ENCODE data around the gene RABGAP1L.
A peak's percentile ranks its signal among the peaks of the same experiment; 100 is the strongest.
"Not testable (repeated sequence)": the region's sequence is repeated elsewhere in the genome, so short reads cannot be mapped to it uniquely, and the experiment has no call there.

Gene RABGAP1L

DNA sequence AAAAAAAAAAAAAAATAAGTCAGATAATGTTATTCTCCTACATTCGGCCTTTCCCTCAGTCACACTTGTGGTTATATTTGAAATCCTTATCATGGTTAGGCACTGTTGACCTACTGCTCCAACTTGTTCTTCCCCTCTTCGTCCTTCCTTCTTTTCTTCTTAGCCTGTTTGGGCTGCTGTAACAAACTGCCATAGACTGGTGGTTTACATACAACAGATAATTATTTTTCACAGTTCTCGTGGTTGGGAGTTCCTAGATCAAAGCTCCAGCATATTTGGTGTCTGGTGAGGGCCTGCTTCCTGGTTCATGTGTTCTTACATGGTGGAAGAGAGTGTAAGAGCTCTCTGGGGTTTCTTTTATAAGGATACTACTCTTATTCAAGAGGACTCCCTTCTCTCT lies 73.4 kb downstream of the RABGAP1L start:
- Histone ChIP-seq H3K27ac (ENCODE audit: low read depth in 2 of 2, low read length in 2 of 2) (no peak overlapping the region), H3K4me1 (ENCODE audit: control insufficient read depth in 2 of 2, insufficient read depth in 2 of 2, low read length in 2 of 2) (no peaks in the 10 kb centered on the region), H3K4me3 (ENCODE audit: low read length in 2 of 2) (no peak overlapping the region), H3K9ac (ENCODE audit: low read depth in 1 of 2, low read length in 2 of 2) (no peak overlapping the region), H3K27me3 (ENCODE audit: control insufficient read depth in 2 of 2, insufficient read depth in 2 of 2, low read length in 2 of 2) (no peaks in the 10 kb centered on the region), H3K9me3 (ENCODE audit: control insufficient read depth in 2 of 2, low read length in 2 of 2) (peaks cover 0 to 4% of the 10 kb centered on the region in 2 donors), H3K36me3 (ENCODE audit: control insufficient read depth in 2 of 2, insufficient read depth in 2 of 2, low read length in 2 of 2) (peaks cover 0 to 5% of the 10 kb centered on the region in 2 donors)

DNA sequence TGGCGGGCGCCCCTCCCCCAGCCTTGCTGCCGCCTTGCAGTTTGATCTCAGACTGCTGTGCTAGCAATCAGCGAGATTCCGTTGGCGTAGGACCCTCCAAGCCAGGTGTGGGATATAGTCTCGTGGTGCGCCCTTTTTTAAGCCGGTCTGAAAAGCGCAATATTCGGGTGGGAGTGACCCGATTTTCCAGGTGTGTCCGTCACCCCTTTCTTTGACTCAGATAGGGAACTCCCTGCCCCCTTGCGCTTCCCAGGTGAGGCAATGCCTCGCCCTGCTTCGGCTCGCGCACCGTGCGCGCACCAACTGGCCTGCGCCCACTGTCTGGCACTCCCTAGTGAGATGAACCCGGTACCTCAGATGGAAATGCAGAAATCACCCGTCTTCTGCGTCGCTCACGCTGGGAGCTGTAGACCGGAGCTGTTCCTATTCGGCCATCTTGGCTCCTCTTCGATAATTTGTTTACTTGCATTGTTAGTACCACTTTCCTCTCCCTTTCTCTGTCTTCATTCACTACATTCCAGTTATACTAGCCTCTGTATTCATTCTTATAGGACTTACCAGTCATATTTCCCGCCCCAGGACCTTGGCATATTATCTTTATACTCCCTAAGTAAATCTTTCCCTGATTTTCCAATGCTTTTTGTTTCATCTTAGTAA lies 79.7 kb downstream of the RABGAP1L start:
- H3K36me3 ChIP-seq (ENCODE audit: control insufficient read depth in 2 of 2, insufficient read depth in 2 of 2, low read length in 2 of 2); H3K9ac ChIP-seq (ENCODE audit: low read depth in 1 of 2, low read length in 2 of 2); H3K27me3 ChIP-seq (ENCODE audit: control insufficient read depth in 2 of 2, insufficient read depth in 2 of 2, low read length in 2 of 2); H3K4me1 ChIP-seq (ENCODE audit: control insufficient read depth in 2 of 2, insufficient read depth in 2 of 2, low read length in 2 of 2); H3K9me3 ChIP-seq (ENCODE audit: control insufficient read depth in 2 of 2, low read length in 2 of 2): not testable (repeated sequence)
- Histone ChIP-seq H3K4me3 (ENCODE audit: low read length in 2 of 2) (peak overlapping the region; percentile 34 to 48), H3K27ac (ENCODE audit: low read depth in 2 of 2, low read length in 2 of 2) (peak overlapping the region; percentile 19 to 38)

DNA sequence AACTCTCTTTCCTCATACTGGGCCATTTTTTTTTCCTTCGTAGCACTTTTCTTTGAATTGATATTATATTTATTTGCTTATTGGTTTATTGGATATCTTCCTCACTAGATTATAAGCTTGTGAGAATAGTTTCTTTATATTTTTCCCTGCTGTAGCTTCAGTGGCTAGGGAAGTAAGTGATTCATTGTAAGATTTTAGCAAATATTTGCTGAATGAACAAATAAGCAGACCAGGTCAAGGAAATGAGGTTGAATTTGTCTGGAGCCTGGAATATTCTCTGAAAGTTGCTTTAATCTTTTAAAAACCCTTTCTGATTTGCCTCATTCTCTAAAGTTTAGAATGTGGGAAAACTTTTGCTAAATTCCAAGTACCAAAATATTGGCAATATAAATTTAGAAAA lies 80.2 kb downstream of the RABGAP1L start:
- Histone ChIP-seq H3K27me3 (ENCODE audit: control insufficient read depth in 2 of 2, insufficient read depth in 2 of 2, low read length in 2 of 2) (no peaks in the 10 kb centered on the region), H3K36me3 (ENCODE audit: control insufficient read depth in 2 of 2, insufficient read depth in 2 of 2, low read length in 2 of 2) (peaks cover 4 to 11% of the 10 kb centered on the region in 2 donors), H3K9me3 (ENCODE audit: control insufficient read depth in 2 of 2, low read length in 2 of 2) (no peaks in the 10 kb centered on the region), H3K4me1 (ENCODE audit: control insufficient read depth in 2 of 2, insufficient read depth in 2 of 2, low read length in 2 of 2) (no peaks in the 10 kb centered on the region), H3K27ac (ENCODE audit: low read depth in 2 of 2, low read length in 2 of 2) (peak overlapping the region; percentile 19 to 38), H3K4me3 (ENCODE audit: low read length in 2 of 2) (peak overlapping the region in 1 of 2 donors; percentile 48), H3K9ac (ENCODE audit: low read depth in 1 of 2, low read length in 2 of 2) (no peak overlapping the region)

DNA sequence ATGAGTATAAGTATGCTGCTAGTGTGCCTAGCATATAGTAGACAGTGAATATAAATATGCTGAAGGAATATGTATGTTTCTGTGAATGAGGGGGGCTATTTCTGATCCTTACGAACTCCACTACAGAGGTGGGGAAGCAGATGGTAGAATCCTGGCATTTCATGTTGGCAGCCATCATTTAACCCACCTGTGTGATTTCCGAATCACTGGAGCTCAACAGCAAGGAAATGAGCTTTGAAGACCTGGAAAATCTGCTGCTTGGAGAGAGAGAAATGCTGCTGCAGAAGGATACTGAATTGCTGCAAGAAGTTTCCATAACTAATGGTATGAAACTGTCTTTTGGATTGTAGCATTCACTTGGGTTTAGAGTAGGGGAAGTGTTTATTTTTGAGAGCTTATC lies 83.5 kb downstream of the RABGAP1L start:
- Histone ChIP-seq H3K27me3 (ENCODE audit: control insufficient read depth in 2 of 2, insufficient read depth in 2 of 2, low read length in 2 of 2) (no peaks in the 10 kb centered on the region), H3K27ac (ENCODE audit: low read depth in 2 of 2, low read length in 2 of 2) (no peak overlapping the region), H3K4me3 (ENCODE audit: low read length in 2 of 2) (no peak overlapping the region), H3K4me1 (ENCODE audit: control insufficient read depth in 2 of 2, insufficient read depth in 2 of 2, low read length in 2 of 2) (no peaks in the 10 kb centered on the region), H3K36me3 (ENCODE audit: control insufficient read depth in 2 of 2, insufficient read depth in 2 of 2, low read length in 2 of 2) (peaks cover 4 to 13% of the 10 kb centered on the region in 2 donors), H3K9ac (ENCODE audit: low read depth in 1 of 2, low read length in 2 of 2) (no peak overlapping the region), H3K9me3 (ENCODE audit: control insufficient read depth in 2 of 2, low read length in 2 of 2) (no peaks in the 10 kb centered on the region)

DNA sequence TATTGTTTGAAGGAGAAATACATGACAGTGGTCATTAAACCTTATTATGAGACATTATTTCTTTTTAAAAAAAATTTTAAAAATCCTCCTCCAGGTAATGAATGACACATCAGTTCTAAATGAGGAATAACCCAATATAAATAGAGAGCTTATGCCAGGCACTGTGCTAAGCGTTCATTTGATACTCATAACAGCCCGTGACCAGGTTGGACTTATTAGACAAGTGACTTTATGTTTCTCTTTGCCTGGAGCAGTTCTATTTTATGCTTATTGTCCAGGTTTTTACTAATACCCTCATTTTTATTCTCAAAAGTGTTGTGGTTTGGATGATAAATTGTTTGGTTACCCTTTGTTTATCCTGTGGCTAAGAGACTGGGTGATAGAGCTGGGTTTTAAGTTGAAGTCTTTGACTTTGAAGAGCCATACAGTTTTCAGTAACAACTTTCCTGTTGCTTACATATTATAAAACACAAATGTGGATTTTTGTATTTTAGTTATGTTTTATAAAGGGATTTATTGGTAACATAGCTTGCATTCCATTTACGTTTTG lies 84.2 kb downstream of the RABGAP1L start:
- Histone ChIP-seq H3K9me3 (ENCODE audit: control insufficient read depth in 2 of 2, low read length in 2 of 2) (no peaks in the 10 kb centered on the region), H3K27me3 (ENCODE audit: control insufficient read depth in 2 of 2, insufficient read depth in 2 of 2, low read length in 2 of 2) (no peaks in the 10 kb centered on the region), H3K36me3 (ENCODE audit: control insufficient read depth in 2 of 2, insufficient read depth in 2 of 2, low read length in 2 of 2) (peaks cover 4 to 13% of the 10 kb centered on the region in 2 donors), H3K9ac (ENCODE audit: low read depth in 1 of 2, low read length in 2 of 2) (no peak overlapping the region), H3K4me1 (ENCODE audit: control insufficient read depth in 2 of 2, insufficient read depth in 2 of 2, low read length in 2 of 2) (no peaks in the 10 kb centered on the region), H3K4me3 (ENCODE audit: low read length in 2 of 2) (no peak overlapping the region), H3K27ac (ENCODE audit: low read depth in 2 of 2, low read length in 2 of 2) (no peak overlapping the region)

DNA sequence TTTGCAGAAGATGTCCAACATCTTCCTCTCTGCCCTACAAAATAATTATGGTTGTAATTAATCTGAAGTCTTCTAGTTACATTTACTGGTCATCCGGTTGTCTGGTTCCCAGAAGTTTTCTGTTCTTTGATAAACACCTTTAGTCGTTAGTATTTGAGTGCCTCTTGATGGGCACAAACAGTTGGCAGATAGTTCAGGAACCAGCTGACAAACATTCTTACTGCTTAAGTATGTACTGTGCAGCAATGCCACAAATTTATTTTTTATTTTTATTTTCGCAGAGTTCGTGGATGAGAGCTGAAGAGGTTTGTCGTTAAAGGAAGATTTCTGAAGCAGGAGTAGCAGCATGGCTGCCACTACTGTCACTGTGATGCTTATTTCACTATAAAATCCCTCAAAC lies 84.7 kb downstream of the RABGAP1L start:
- no peak overlapping the region for H3K4me3 ChIP-seq (ENCODE audit: low read length in 2 of 2)
- H3K4me1 ChIP-seq (ENCODE audit: control insufficient read depth in 2 of 2, insufficient read depth in 2 of 2, low read length in 2 of 2), result no peaks in the 10 kb centered on the region
- H3K27ac ChIP-seq (ENCODE audit: low read depth in 2 of 2, low read length in 2 of 2), result no peak overlapping the region
- H3K27me3 ChIP-seq (ENCODE audit: control insufficient read depth in 2 of 2, insufficient read depth in 2 of 2, low read length in 2 of 2), result no peaks in the 10 kb centered on the region
- no peaks in the 10 kb centered on the region for H3K9me3 ChIP-seq (ENCODE audit: control insufficient read depth in 2 of 2, low read length in 2 of 2)
- H3K36me3 ChIP-seq (ENCODE audit: control insufficient read depth in 2 of 2, insufficient read depth in 2 of 2, low read length in 2 of 2), result peaks cover 4 to 13% of the 10 kb centered on the region in 2 donors
- no peak overlapping the region for H3K9ac ChIP-seq (ENCODE audit: low read depth in 1 of 2, low read length in 2 of 2)

DNA sequence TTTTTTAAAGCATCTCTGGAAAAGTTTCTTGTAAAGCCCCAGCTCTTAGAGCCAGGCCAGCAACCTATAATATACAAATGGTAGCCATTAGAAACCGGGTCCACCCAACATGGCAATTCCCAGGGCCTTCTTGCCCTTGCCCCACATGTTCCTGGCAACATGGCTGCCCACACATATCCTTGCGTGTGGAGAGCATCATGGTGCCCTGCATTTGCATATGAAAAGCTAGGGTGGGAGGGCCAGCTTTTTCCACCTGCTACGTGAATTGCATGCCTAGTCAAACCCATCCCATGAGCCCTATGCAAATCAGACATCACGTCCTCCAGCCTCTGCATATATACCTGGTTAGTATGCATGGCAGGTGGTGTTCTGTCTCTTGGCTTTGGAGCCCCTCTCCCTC lies 88.2 kb downstream of the RABGAP1L start:
- H3K27ac ChIP-seq (ENCODE audit: low read depth in 2 of 2, low read length in 2 of 2), result no peak overlapping the region
- H3K4me3 ChIP-seq (ENCODE audit: low read length in 2 of 2), result no peak overlapping the region
- no peak overlapping the region for H3K9ac ChIP-seq (ENCODE audit: low read depth in 1 of 2, low read length in 2 of 2)
- no peaks in the 10 kb centered on the region for H3K27me3 ChIP-seq (ENCODE audit: control insufficient read depth in 2 of 2, insufficient read depth in 2 of 2, low read length in 2 of 2)
- no peaks in the 10 kb centered on the region for H3K9me3 ChIP-seq (ENCODE audit: control insufficient read depth in 2 of 2, low read length in 2 of 2)
- H3K4me1 ChIP-seq (ENCODE audit: control insufficient read depth in 2 of 2, insufficient read depth in 2 of 2, low read length in 2 of 2), result no peaks in the 10 kb centered on the region
- peaks cover 0 to 12% of the 10 kb centered on the region in 2 donors for H3K36me3 ChIP-seq (ENCODE audit: control insufficient read depth in 2 of 2, insufficient read depth in 2 of 2, low read length in 2 of 2)

DNA sequence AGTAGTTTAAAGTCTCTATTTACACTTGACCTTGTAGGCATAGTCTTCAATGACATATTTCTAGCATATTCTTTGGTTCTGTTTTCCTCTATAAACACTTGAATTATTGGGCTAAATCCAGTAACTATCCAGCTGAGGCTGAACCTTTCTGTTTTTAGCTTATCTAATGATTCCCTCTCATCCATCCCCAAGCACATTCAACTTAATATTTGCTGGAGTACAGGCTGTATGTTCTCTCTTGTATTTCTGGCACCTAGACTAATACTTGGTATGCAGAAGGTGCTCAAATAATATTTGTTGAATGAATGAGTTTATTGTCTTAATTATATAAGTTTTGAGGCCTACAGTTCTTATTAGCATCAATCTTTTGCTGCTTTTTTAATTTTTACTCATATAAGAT lies 88.7 kb downstream of the RABGAP1L start:
- no peaks in the 10 kb centered on the region for H3K27me3 ChIP-seq (ENCODE audit: control insufficient read depth in 2 of 2, insufficient read depth in 2 of 2, low read length in 2 of 2)
- no peak overlapping the region for H3K27ac ChIP-seq (ENCODE audit: low read depth in 2 of 2, low read length in 2 of 2)
- H3K4me1 ChIP-seq (ENCODE audit: control insufficient read depth in 2 of 2, insufficient read depth in 2 of 2, low read length in 2 of 2), result no peaks in the 10 kb centered on the region
- no peak overlapping the region for H3K4me3 ChIP-seq (ENCODE audit: low read length in 2 of 2)
- peaks cover 0 to 12% of the 10 kb centered on the region in 2 donors for H3K36me3 ChIP-seq (ENCODE audit: control insufficient read depth in 2 of 2, insufficient read depth in 2 of 2, low read length in 2 of 2)
- no peak overlapping the region for H3K9ac ChIP-seq (ENCODE audit: low read depth in 1 of 2, low read length in 2 of 2)
- H3K9me3 ChIP-seq (ENCODE audit: control insufficient read depth in 2 of 2, low read length in 2 of 2), result no peaks in the 10 kb centered on the region

DNA sequence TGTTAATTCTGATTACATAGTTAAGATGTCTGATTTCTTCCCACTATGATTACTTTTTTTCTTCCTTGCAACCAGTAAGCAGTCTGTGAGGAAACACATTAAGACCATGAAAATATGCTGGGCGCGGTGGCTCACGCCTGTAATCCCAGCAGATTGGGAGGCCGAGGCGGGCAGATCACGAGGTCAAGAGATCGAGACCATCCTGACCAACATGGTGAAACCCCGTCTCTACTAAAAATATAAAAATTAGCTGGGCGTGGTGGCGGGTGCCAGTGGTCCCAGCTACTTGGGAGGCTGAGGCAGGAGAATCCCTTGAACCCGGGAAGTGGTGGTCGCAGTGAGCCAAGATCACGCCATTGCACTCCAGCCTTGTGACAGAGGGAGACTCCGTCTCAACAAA lies 97.1 kb downstream of the RABGAP1L start:
- not testable (repeated sequence) for H3K9ac ChIP-seq (ENCODE audit: low read depth in 1 of 2, low read length in 2 of 2); H3K27me3 ChIP-seq (ENCODE audit: control insufficient read depth in 2 of 2, insufficient read depth in 2 of 2, low read length in 2 of 2)

DNA sequence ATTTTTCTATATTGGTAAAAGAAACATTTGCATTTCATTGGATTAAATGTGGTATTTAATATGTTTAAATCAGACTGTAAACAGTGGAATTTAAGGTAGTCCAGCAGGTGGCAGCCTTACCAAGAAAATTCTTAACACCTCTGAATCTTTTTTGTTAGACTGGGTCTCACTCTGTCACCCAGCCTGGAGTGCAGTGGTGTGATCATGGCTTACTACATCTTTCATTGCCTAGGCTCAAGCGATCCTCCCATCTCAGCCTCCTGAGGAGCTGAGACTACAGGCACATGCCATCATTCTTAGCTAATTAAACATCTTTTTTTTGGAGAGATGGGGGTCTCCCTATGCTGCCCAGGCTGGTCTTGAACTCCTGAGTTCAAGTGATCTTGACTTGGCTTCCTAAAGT lies 98.8 kb downstream of the RABGAP1L start:
- H3K4me1 ChIP-seq (ENCODE audit: control insufficient read depth in 2 of 2, insufficient read depth in 2 of 2, low read length in 2 of 2), result no peaks in the 10 kb centered on the region
- no peak overlapping the region for H3K4me3 ChIP-seq (ENCODE audit: low read length in 2 of 2)
- H3K27me3 ChIP-seq (ENCODE audit: control insufficient read depth in 2 of 2, insufficient read depth in 2 of 2, low read length in 2 of 2), result no peaks in the 10 kb centered on the region
- H3K27ac ChIP-seq (ENCODE audit: low read depth in 2 of 2, low read length in 2 of 2), result no peak overlapping the region
- no peaks in the 10 kb centered on the region for H3K9me3 ChIP-seq (ENCODE audit: control insufficient read depth in 2 of 2, low read length in 2 of 2)
- H3K9ac ChIP-seq (ENCODE audit: low read depth in 1 of 2, low read length in 2 of 2), result no peak overlapping the region
- H3K36me3 ChIP-seq (ENCODE audit: control insufficient read depth in 2 of 2, insufficient read depth in 2 of 2, low read length in 2 of 2), result no peaks in the 10 kb centered on the region

More for the DNA sequence above, 97.1 kb downstream of the RABGAP1L start:
- not testable (repeated sequence) for H3K36me3 ChIP-seq (ENCODE audit: control insufficient read depth in 2 of 2, insufficient read depth in 2 of 2, low read length in 2 of 2); H3K4me1 ChIP-seq (ENCODE audit: control insufficient read depth in 2 of 2, insufficient read depth in 2 of 2, low read length in 2 of 2); H3K4me3 ChIP-seq (ENCODE audit: low read length in 2 of 2); H3K9me3 ChIP-seq (ENCODE audit: control insufficient read depth in 2 of 2, low read length in 2 of 2); H3K27ac ChIP-seq (ENCODE audit: low read depth in 2 of 2, low read length in 2 of 2)
